GM21786 (cell line): ENCODE measurements around the gene MRPL18.

Experiments
- ATAC-seq: cut with Tn5 transposase; IDR thresholded peaks from one replicate; pipeline ENCODE4 v1.9.1; 2021; ENCODE audit not compliant: unreplicated experiment

Gene MRPL18

GRCh38 chr6:159838020-159838744, 47.9 kb downstream of the MRPL18 start:
- ATAC-seq = no peak

- no peak for ATAC-seq
Measured at GRCh38 chr6:159842035-159842434, 51.8 kb downstream of the MRPL18 start.

GRCh38 chr6:159844737-159845645, 54.7 kb downstream of the MRPL18 start:
- ATAC-seq = no peak
